Endothelial cell of umbilical vein (primary cell): ENCODE data around the gene NUPR2.
"Not testable (repeated sequence)": the region's sequence is repeated elsewhere in the genome, so short reads cannot be mapped to it uniquely, and the experiment has no call there.

Experiments used
- CTCF ChIP-seq, 2 donors: IDR thresholded peaks; 1 replicate in 1 of 2; 2 replicates in 1 of 2; pipeline ENCODE4 v1.5.1; 2011; ENCODE audit warnings: low read length in 2 of 2, mild to moderate bottlenecking in 2 of 2, moderate library complexity in 2 of 2, control low read depth in 1 of 2, inconsistent platforms in 1 of 2, low read depth in 1 of 2; ENCODE audit not compliant: insufficient read depth in 1 of 2; ENCODE audit errors: extremely low read depth in 1 of 2
- EZH2 ChIP-seq: IDR thresholded peaks from 2 replicates; pipeline ENCODE4 v1.6.1; 2012; ENCODE audit warnings: borderline replicate concordance, low read depth, mild to moderate bottlenecking, moderate library complexity, low read length, inconsistent platforms; ENCODE audit not compliant: severe bottlenecking
- FOS ChIP-seq: IDR thresholded peaks from 2 replicates; pipeline ENCODE4 v1.6.1; 2011; ENCODE audit warnings: mild to moderate bottlenecking, low read length, moderate library complexity, borderline replicate concordance; ENCODE audit not compliant: insufficient read depth
- GATA2 ChIP-seq: IDR thresholded peaks from 2 replicates; pipeline ENCODE4 v1.7.0; 2011; ENCODE audit warnings: low read depth, mild to moderate bottlenecking, moderate library complexity, mixed read lengths, low read length; ENCODE audit not compliant: insufficient read length, insufficient read depth
- JUN ChIP-seq: IDR thresholded peaks from 2 replicates; pipeline ENCODE4 v1.6.1; 2011; ENCODE audit warnings: borderline replicate concordance, low read depth; ENCODE audit not compliant: insufficient read length, insufficient read depth
- MAX ChIP-seq: IDR thresholded peaks from 2 replicates; pipeline ENCODE4 v1.6.1; 2011; ENCODE audit not compliant: insufficient read depth, insufficient read length
- MYC ChIP-seq: IDR thresholded peaks from one replicate; pipeline ENCODE4 v1.6.1; 2011; ENCODE audit warnings: mild to moderate bottlenecking, low read depth, low read length
- POLR2A ChIP-seq: IDR thresholded peaks from 2 replicates; pipeline ENCODE4 v1.6.1; 2012; ENCODE audit warnings: low read depth, mild to moderate bottlenecking, control low read depth, low read length
- POLR2AphosphoS5 ChIP-seq: IDR thresholded peaks from 2 replicates; pipeline ENCODE4 v1.6.1; 2012; ENCODE audit warnings: low read depth, mild to moderate bottlenecking, control low read depth, low read length, moderate library complexity; ENCODE audit not compliant: insufficient read depth

GRCh38 chr7:56098187-56099008 is 17.8 kb downstream of the NUPR2 start:
- not testable (repeated sequence) for TF ChIP-seq CTCF (IDR thresholded peaks at IDR 0.05; ENCODE audit: extremely low read depth in 1 of 2, insufficient read depth in 1 of 2, low read depth in 1 of 2, low read length in 2 of 2); EZH2; POLR2A; GATA2; FOS; JUN; MAX; POLR2AphosphoS5; MYC
